ENCODE results near the gene ASIC4.

Gene ASIC4

GRCh38 chr2:219514196-219514761 lies at the start of gene ASIC4:
TSS of gene ASIC4 (plus strand) at chr2:219514482. CDS start at chr2:219514725, 243 bp downstream.
- DNase-seq = no peak

GRCh38 chr2:219465659-219466561 lies 48.4 kb upstream of the ASIC4 start:
- DNase-seq = no peak

GRCh38 chr2:219466816-219467735 lies 47.2 kb upstream of the ASIC4 start:
- no peak for DNase-seq

- no peak for DNase-seq
Observed at GRCh38 chr2:219467736-219468075, 46.6 kb upstream of the ASIC4 start.

GRCh38 chr2:219468410-219469185 lies 45.7 kb upstream of the ASIC4 start:
- DNase-seq = no peak

GRCh38 chr2:219469186-219469724 lies 45.0 kb upstream of the ASIC4 start:
- DNase-seq = no peak

- DNase-seq = no peak
Observed at GRCh38 chr2:219470429-219470828, 43.9 kb upstream of the ASIC4 start.

GRCh38 chr2:219471476-219472371 lies 42.6 kb upstream of the ASIC4 start:
- no peak for DNase-seq

GRCh38 chr2:219472629-219473187 lies 41.6 kb upstream of the ASIC4 start:
- DNase-seq = no peak

- DNase-seq = no peak
Observed at GRCh38 chr2:219473511-219473910, 40.8 kb upstream of the ASIC4 start.

- no peak for DNase-seq
Observed at GRCh38 chr2:219474285-219475060, 39.8 kb upstream of the ASIC4 start.

GRCh38 chr2:219475278-219475677 lies 39.0 kb upstream of the ASIC4 start:
- DNase-seq = no peak

- DNase-seq = peak; percentile 86
Observed at GRCh38 chr2:219475697-219476651, 38.3 kb upstream of the ASIC4 start.

- no peak for DNase-seq
Observed at GRCh38 chr2:219476652-219477151, 37.6 kb upstream of the ASIC4 start.

- no peak for DNase-seq
Observed at GRCh38 chr2:219477179-219477578, 37.1 kb upstream of the ASIC4 start.

GRCh38 chr2:219477815-219478214 lies 36.5 kb upstream of the ASIC4 start:
- DNase-seq = no peak

- DNase-seq = no peak
Observed at GRCh38 chr2:219478916-219479315, 35.4 kb upstream of the ASIC4 start.

GRCh38 chr2:219480004-219480403 lies 34.3 kb upstream of the ASIC4 start:
- DNase-seq = no peak
